ENCODE measurements around the gene MGP. TPM values are rescaled to one million over a fixed set of nuclear protein-coding genes. Genes with fewer than 3 reads are reported as not detected.

MGP gene
- total and polyA plus RNA-seq, 2 experiments from 2014 or later: 117 to 561 TPM

- no peaks in the 10 kb centered on the region for H3K27me3 ChIP-seq
- WGBS (ENCODE audit: low lambda C conversion rate, missing lambda C conversion rate): 49% methylated on average over 2 of the region's 2 CpGs
- DNase-seq (ENCODE audit: low spot score): no peak
- H3K4me1 ChIP-seq (ENCODE audit: insufficient read depth): peaks cover 3% of the 10 kb centered on the region
- H3K9me3 ChIP-seq (ENCODE audit: low read depth): no peaks in the 10 kb centered on the region
- no peaks in the 10 kb centered on the region for H4K20me1 ChIP-seq (ENCODE audit: insufficient read depth, poor library complexity, severe bottlenecking)
- H3K79me2 ChIP-seq: no peaks in the 10 kb centered on the region
- H3K4me3 ChIP-seq: no peak overlapping the region
- H2AFZ ChIP-seq: no peak overlapping the region
- H3K9me2 ChIP-seq (replicated peaks; ENCODE audit: insufficient read depth): no peaks in the 10 kb centered on the region
- H3K27ac ChIP-seq: peak overlapping the region; percentile 8
- no peak overlapping the region for H3K4me2 ChIP-seq
- TF ChIP-seq EZH2 (IDR thresholded peaks at IDR 0.05; ENCODE audit: borderline replicate concordance) (no peak), CTCF (IDR thresholded peaks at IDR 0.05; ENCODE audit: poor library complexity) (no peak), EZH2phosphoT487 (IDR thresholded peaks at IDR 0.05; ENCODE audit: low read depth, severe bottlenecking, unreplicated experiment) (no peak)
- no peaks in the 10 kb centered on the region for H3K36me3 ChIP-seq (replicated peaks; ENCODE audit: insufficient read depth, low read depth)
Observed at GRCh38 chr12:14849661-14850060, 36.0 kb downstream of the MGP start.

- no peaks in the 10 kb centered on the region for H3K79me2 ChIP-seq
- peaks cover 19% of the 10 kb centered on the region for H3K4me1 ChIP-seq (ENCODE audit: insufficient read depth)
- H3K9me2 ChIP-seq (replicated peaks; ENCODE audit: insufficient read depth): no peaks in the 10 kb centered on the region
- 74% methylated on average over 4 of the region's 4 CpGs for WGBS (ENCODE audit: low lambda C conversion rate, missing lambda C conversion rate)
- no peak for DNase-seq (ENCODE audit: low spot score)
- no peak overlapping the region for H3K4me3 ChIP-seq
- H3K4me2 ChIP-seq: no peak overlapping the region
- no peaks in the 10 kb centered on the region for H3K27me3 ChIP-seq
- no peak overlapping the region for H2AFZ ChIP-seq
- H3K9me3 ChIP-seq (ENCODE audit: low read depth): no peaks in the 10 kb centered on the region
- H4K20me1 ChIP-seq (ENCODE audit: insufficient read depth, poor library complexity, severe bottlenecking): no peaks in the 10 kb centered on the region
- H3K36me3 ChIP-seq (replicated peaks; ENCODE audit: insufficient read depth, low read depth): no peaks in the 10 kb centered on the region
- no peak for TF ChIP-seq EZH2phosphoT487 (IDR thresholded peaks at IDR 0.05; ENCODE audit: low read depth, severe bottlenecking, unreplicated experiment)
- no peak for TF ChIP-seq CTCF (IDR thresholded peaks at IDR 0.05; ENCODE audit: poor library complexity)
- TF ChIP-seq EZH2 (IDR thresholded peaks at IDR 0.05; ENCODE audit: borderline replicate concordance): no peak
- H3K27ac ChIP-seq: no peak overlapping the region
Observed at GRCh38 chr12:14846876-14847580, 38.6 kb downstream of the MGP start.

GRCh38 chr12:14846042-14846587 lies 39.5 kb downstream of the MGP start:
- no peak overlapping the region for H3K4me2 ChIP-seq
- 52% methylated on average over 3 of the region's 3 CpGs for WGBS (ENCODE audit: low lambda C conversion rate, missing lambda C conversion rate)
- no peaks in the 10 kb centered on the region for H3K9me2 ChIP-seq (replicated peaks; ENCODE audit: insufficient read depth)
- H3K27me3 ChIP-seq: no peaks in the 10 kb centered on the region
- H3K4me3 ChIP-seq: no peak overlapping the region
- H3K9me3 ChIP-seq (ENCODE audit: low read depth): no peaks in the 10 kb centered on the region
- no peaks in the 10 kb centered on the region for H3K79me2 ChIP-seq
- no peak overlapping the region for H2AFZ ChIP-seq
- no peak for DNase-seq (ENCODE audit: low spot score)
- TF ChIP-seq CTCF (IDR thresholded peaks at IDR 0.05; ENCODE audit: poor library complexity) (no peak), EZH2phosphoT487 (IDR thresholded peaks at IDR 0.05; ENCODE audit: low read depth, severe bottlenecking, unreplicated experiment) (no peak), EZH2 (IDR thresholded peaks at IDR 0.05; ENCODE audit: borderline replicate concordance) (no peak)
- H3K27ac ChIP-seq: no peak overlapping the region
- H3K36me3 ChIP-seq (replicated peaks; ENCODE audit: insufficient read depth, low read depth): no peaks in the 10 kb centered on the region
- no peaks in the 10 kb centered on the region for H4K20me1 ChIP-seq (ENCODE audit: insufficient read depth, poor library complexity, severe bottlenecking)
- peaks cover 28% of the 10 kb centered on the region for H3K4me1 ChIP-seq (ENCODE audit: insufficient read depth)

All from hepatocyte (in vitro differentiated cells).